GM12864 (cell line): Measurements from ENCODE around the gene MLX.

Experiments
- DNase-seq: peaks from one replicate; pipeline ENCODE4 v3.0.0-alpha.2; 2011; ENCODE audit warnings: low read depth
- H3K4me3 ChIP-seq: 2 replicates; pipeline ENCODE4 v1.5.1; 2011; ENCODE audit warnings: mild to moderate bottlenecking, low read depth, low read length, control low read depth
- CTCF ChIP-seq: IDR thresholded peaks from 2 replicates; pipeline ENCODE4 v1.5.1; 2011; ENCODE audit warnings: low read depth, mild to moderate bottlenecking, moderate library complexity, low read length, control low read depth, inconsistent platforms; ENCODE audit errors: missing control alignments

MLX gene

GRCh38 chr17:42562388-42563142, 4.3 kb upstream of the MLX start:
- H3K4me3 ChIP-seq = peak overlapping the region; percentile 94
- DNase-seq = no peak
- TF ChIP-seq CTCF = no peak

GRCh38 chr17:42563143-42563509, 3.8 kb upstream of the MLX start:
- no peak for DNase-seq
- H3K4me3 ChIP-seq = peak overlapping the region; percentile 94
- no peak for TF ChIP-seq CTCF

GRCh38 chr17:42563543-42563942, 3.4 kb upstream of the MLX start:
- H3K4me3 ChIP-seq = peak overlapping the region; percentile 94
- DNase-seq = no peak

GRCh38 chr17:42563950-42564349, 3.0 kb upstream of the MLX start:
- no peak for DNase-seq
- H3K4me3 ChIP-seq = peak overlapping the region; percentile 94
- TF ChIP-seq CTCF = no peak

More at GRCh38 chr17:42563543-42563942, 3.4 kb upstream of the MLX start:
- no peak for TF ChIP-seq CTCF

- no peak for TF ChIP-seq CTCF
- no peak for DNase-seq
- no peak overlapping the region for H3K4me3 ChIP-seq
Observed at GRCh38 chr17:42564815-42565522, 1.9 kb upstream of the MLX start.

- no peak for TF ChIP-seq CTCF
- no peak overlapping the region for H3K4me3 ChIP-seq
- DNase-seq = no peak
Observed at GRCh38 chr17:42565523-42566214, 1.2 kb upstream of the MLX start.
